CD4-positive, alpha-beta T cell (primary cell): ENCODE results near the gene OPRM1. TPM values are rescaled to one million over a fixed set of nuclear protein-coding genes. Genes with fewer than 3 reads are reported as not detected.

Source experiments
- ATAC-seq: fragments of 200-7000 bp; cut with Tn5 transposase; one replicate; pipeline ENCODE4 v1.10.0; 2022; ENCODE audit warnings: mild to moderate bottlenecking; ENCODE audit not compliant: poor library complexity
- CTCF ChIA-PET: fragments of 350-600 bp; sonication (Branson Sonifier 250); formaldehyde crosslinking; loops from one replicate; lab custom pipeline; 2021; ENCODE audit warnings: antibody characterized with exemption, inconsistent platforms; lab: Charles Lee
- POLR2A ChIA-PET: fragments of 350-600 bp; sonication (Branson Sonifier 250); formaldehyde crosslinking; loops from one replicate; lab custom pipeline; 2021; ENCODE audit warnings: antibody characterized with exemption, inconsistent platforms; lab: Charles Lee
- DNase-seq, 14 experiments: peaks; one replicate each; pipeline ENCODE4 v3.0.0-alpha.2; 2013 to 2020; ENCODE audit warnings: mixed read lengths in 2 of 14
- H3K27ac ChIP-seq, 2 donors: one replicate each; pipeline versions ENCODE4 v1.5.1 to v1.7.0; 2013; ENCODE audit warnings: low read length in 2 of 2, low read depth in 1 of 2, mild to moderate bottlenecking in 1 of 2
- H3K27me3 ChIP-seq, 2 experiments: 1 replicate in 1 of 2; 2 replicates in 1 of 2; pipeline versions ENCODE4 v1.6.1 to v1.7.0; 2013; ENCODE audit warnings: low read length in 2 of 2, control low read depth in 1 of 2, mild to moderate bottlenecking in 1 of 2, moderate library complexity in 1 of 2; ENCODE audit not compliant: insufficient read depth in 2 of 2, control insufficient read depth in 1 of 2
- H3K36me3 ChIP-seq: one replicate; pipeline ENCODE4 v1.6.1; 2013; ENCODE audit warnings: low read length, control low read depth; ENCODE audit not compliant: insufficient read depth
- H3K4me1 ChIP-seq: one replicate; pipeline ENCODE4 v1.6.1; 2013; ENCODE audit warnings: low read length, control low read depth; ENCODE audit not compliant: insufficient read depth
- H3K4me3 ChIP-seq: one replicate; pipeline ENCODE4 v1.5.1; 2013; ENCODE audit warnings: mild to moderate bottlenecking, low read length, moderate library complexity
- H3K9me3 ChIP-seq, 2 experiments: 1 replicate in 1 of 2; 2 replicates in 1 of 2; pipeline versions ENCODE4 v1.6.1 to v1.7.0; 2013; ENCODE audit warnings: low read length in 2 of 2, mild to moderate bottlenecking in 2 of 2, control low read depth in 1 of 2, moderate library complexity in 1 of 2; ENCODE audit not compliant: control insufficient read depth in 1 of 2, insufficient read depth in 1 of 2
- H3K27ac Mint-ChIP-seq: one replicate; pipeline ENCODE4 v1.8.0; 2020; ENCODE audit warnings: mixed read lengths
- H3K27me3 Mint-ChIP-seq: one replicate; pipeline ENCODE4 v1.8.0; 2021; ENCODE audit warnings: mixed read lengths
- H3K36me3 Mint-ChIP-seq: one replicate; pipeline ENCODE4 v1.8.0; 2021; ENCODE audit warnings: low read depth, mixed read lengths
- H3K4me1 Mint-ChIP-seq: one replicate; pipeline ENCODE4 v1.8.0; 2021; ENCODE audit warnings: low read depth, mixed read lengths
- H3K4me3 Mint-ChIP-seq: one replicate; pipeline ENCODE4 v1.8.0; 2020; ENCODE audit warnings: mild to moderate bottlenecking, mixed read lengths
- H3K9me3 Mint-ChIP-seq: one replicate; pipeline ENCODE4 v1.8.0; 2020; ENCODE audit warnings: mixed read lengths
- CTCF ChIP-seq: fragments of 200-600 bp; IDR thresholded peaks from one replicate; pipeline ENCODE4 v1.8.0; 2022; ENCODE audit warnings: antibody characterized with exemption, mild to moderate bottlenecking
- intact Hi-C, 2 experiments: fragments of 100-400 bp; cut with DNase I in 1 of 2; cut with micrococcal nuclease in 1 of 2; formaldehyde crosslinking; loops; one replicate each; pipeline versions ENCODE4 v1.15.1 to v1.9.0; 2023 to 2025; cut with DNase I, micrococcal nuclease
- total RNA-seq, 174 experiments: library from RNA in 2 of 174; stranded (reverse) in 2 of 174; gene quantifications; one replicate each; pipeline ENCODE4 v1.2.3 and lab custom pipeline; 2021 to 2026

The OPRM1 gene
- total RNA-seq, 2 experiments from 2014 or later: not detected

DNA sequence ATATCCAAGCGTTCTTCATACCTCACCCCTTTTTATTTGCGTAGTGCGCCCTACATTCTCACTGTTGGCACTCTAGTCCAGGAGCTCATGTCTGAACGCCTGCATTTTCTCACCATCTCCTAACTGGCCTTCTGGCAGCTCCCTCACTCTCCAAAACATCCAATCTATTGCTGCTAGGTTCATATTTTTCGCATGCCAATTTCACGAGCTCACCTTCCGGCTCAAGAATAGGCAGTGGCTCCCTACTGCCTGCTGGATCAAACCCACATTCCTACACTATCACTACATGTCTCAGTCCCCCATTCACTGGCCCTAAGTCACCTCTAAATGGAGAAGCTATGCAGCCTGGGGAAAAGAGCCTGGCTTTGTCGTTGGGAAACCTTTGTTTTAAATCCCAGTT is 202.5 kb downstream of the OPRM1 start:
- no peak for ATAC-seq
- H3K4me1 ChIP-seq: peaks cover 50% of the 10 kb centered on the region
- ChIA-PET CTCF (interaction anchor here (1.2 to 1.8 kb wide), 3 partner anchors 9 to 35 kb away, joined by 3 to 5 read pairs (median 3); no protein-coding TSS in a partner anchor), POLR2A (interaction anchor here (0.7 to 3.7 kb wide), 6 partner anchors 8 to 84 kb away, joined by 3 to 13 read pairs (median 4); no protein-coding TSS in a partner anchor)
- no peaks in the 10 kb centered on the region for H3K9me3 ChIP-seq
- Mint-ChIP-seq H3K27ac (peak overlapping the region; percentile 93), H3K4me1 (peaks cover 80% of the 10 kb centered on the region), H3K4me3 (peak overlapping the region; percentile 67), H3K27me3 (no peaks in the 10 kb centered on the region), H3K36me3 (peaks cover 84% of the 10 kb centered on the region), H3K9me3 (no peaks in the 10 kb centered on the region)
- H3K4me3 ChIP-seq: no peak overlapping the region
- peak overlapping the region; percentile 11 to 33 for H3K27ac ChIP-seq
- DNase-seq: no peak
- H3K27me3 ChIP-seq: no peaks in the 10 kb centered on the region
- peaks cover 33% of the 10 kb centered on the region for H3K36me3 ChIP-seq
- no peak for TF ChIP-seq CTCF
- intact Hi-C loops: no loop called here

DNA sequence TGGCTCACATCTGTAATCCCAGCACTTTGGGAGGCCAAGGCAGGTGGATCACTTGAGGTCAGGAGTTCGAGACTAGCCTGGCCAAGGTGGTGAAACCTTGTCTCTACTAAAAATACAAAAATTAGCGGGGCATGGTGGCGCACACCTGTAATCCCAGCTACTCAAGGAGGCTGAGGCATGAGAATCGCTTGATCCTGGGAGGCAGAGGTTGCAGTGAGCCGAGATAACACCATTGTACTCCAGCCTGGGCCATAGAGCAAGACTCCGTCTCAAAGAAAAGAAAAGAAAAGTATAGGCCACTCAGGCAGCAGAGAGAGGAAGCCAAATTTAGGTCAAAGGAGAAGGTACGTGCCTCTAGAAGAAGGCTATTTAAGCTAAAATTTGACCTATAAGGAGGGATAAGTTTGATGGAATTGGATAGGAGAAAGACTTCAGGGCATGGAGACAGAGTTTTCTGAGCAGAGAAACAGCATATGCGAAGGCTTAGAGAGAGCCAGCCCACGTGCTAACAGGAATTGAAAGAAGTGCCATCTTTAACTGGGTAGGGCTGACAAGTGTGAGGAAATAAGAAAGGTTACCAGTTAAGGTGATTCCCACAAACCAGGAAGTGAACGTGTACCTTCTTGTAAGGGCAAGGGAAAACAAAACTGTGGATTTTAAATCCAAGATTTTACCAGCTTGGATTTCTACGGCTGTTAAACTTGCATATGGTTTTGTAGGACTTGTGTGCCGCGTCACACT is 203.7 kb downstream of the OPRM1 start:
- POLR2A ChIA-PET: interaction anchor here (1.0 to 3.7 kb wide), 4 partner anchors 13 to 85 kb away, joined by 3 to 13 read pairs (median 4); no protein-coding TSS in a partner anchor
- H3K27ac Mint-ChIP-seq: peak overlapping the region; percentile 93
- peak in 1 of 14 experiments; percentile 39 for DNase-seq
- peak overlapping the region; percentile 95 for H3K4me3 Mint-ChIP-seq
- TF ChIP-seq CTCF: no peak
- H3K4me1 Mint-ChIP-seq: peaks cover 78% of the 10 kb centered on the region
- H3K27me3 Mint-ChIP-seq: no peaks in the 10 kb centered on the region
- H3K9me3 ChIP-seq: no peaks in the 10 kb centered on the region
- H3K9me3 Mint-ChIP-seq: no peaks in the 10 kb centered on the region
- CTCF ChIA-PET: interaction anchor here (1.8 to 1.9 kb wide), 2 partner anchors 10 to 35 kb away, joined by 5 read pairs; no protein-coding TSS in a partner anchor
- H3K27ac ChIP-seq: peak overlapping the region; percentile 75 to 88
- no peaks in the 10 kb centered on the region for H3K27me3 ChIP-seq
- intact Hi-C loops: no loop called here
- peaks cover 50% of the 10 kb centered on the region for H3K4me1 ChIP-seq
- H3K4me3 ChIP-seq: peak overlapping the region; percentile 72
- ATAC-seq: no peak
- peaks cover 86% of the 10 kb centered on the region for H3K36me3 Mint-ChIP-seq
- peaks cover 31% of the 10 kb centered on the region for H3K36me3 ChIP-seq

DNA sequence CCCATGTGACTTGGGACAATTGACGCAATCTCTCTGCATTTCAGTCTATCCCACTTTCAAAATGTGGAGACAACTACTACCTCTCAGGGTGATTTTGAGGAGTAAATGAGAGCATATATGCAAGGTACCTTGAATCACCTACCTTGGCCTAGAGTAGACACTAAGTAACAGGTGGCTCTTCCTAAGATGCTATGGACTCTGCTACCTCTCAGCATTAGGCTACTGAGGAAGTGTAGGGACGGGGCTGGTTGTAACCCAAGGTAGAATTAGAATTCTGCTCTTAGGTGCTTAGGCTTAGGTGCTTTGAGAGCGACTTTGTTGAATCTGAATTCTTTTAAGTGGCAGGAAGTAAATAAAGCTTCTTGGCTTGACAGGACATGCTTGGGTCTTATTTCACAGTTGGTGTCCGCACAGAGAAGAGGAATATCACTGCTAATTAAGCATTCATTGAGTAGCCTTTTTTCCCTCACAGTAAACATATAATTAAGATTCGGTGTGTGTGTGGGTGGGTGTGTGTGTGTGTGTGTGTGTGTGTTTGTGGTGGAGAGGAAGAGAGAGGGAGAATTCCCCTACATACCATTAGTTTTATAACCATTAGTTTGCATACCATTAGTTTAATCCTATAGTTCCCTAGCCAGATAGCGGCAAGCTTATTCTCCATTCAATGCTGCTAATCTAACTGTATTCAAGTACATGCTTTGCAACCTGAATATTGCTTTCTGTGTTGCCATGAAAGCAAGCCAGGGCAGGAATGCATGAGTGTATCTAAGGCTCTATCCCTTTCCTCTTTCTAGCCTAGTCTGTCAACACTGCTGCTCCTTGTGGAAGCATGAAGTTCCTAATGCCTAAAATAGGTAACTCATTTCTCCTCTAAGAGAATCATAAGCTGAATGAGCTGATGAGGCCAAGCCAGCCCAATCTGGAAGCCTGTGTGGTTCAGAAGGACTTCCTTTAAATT is 205.0 kb downstream of the OPRM1 start:
- Histone ChIP-seq H3K27me3 (no peaks in the 10 kb centered on the region), H3K9me3 (no peaks in the 10 kb centered on the region), H3K27ac (peak overlapping the region; percentile 75 to 88), H3K4me3 (peak overlapping the region; percentile 72), H3K4me1 (peaks cover 46% of the 10 kb centered on the region), H3K36me3 (peaks cover 31% of the 10 kb centered on the region)
- ChIA-PET POLR2A (interaction anchor here (0.6 to 2.8 kb wide), 9 partner anchors 11 to 87 kb away, joined by 3 to 13 read pairs (median 4); no protein-coding TSS in a partner anchor), CTCF (interaction anchor here (1.9 to 2.3 kb wide), 2 partner anchors 34 to 87 kb away, joined by 5 to 6 read pairs; no protein-coding TSS in a partner anchor)
- H3K9me3 Mint-ChIP-seq: no peaks in the 10 kb centered on the region
- H3K27ac Mint-ChIP-seq: peak overlapping the region; percentile 93
- no peaks in the 10 kb centered on the region for H3K27me3 Mint-ChIP-seq
- intact Hi-C loops: loop anchor here (1.0 to 2.0 kb wide), 2 partner anchors 12 to 13 kb away; no protein-coding TSS in a partner anchor
- peaks cover 88% of the 10 kb centered on the region for H3K4me1 Mint-ChIP-seq
- H3K4me3 Mint-ChIP-seq: peak overlapping the region; percentile 95
- ATAC-seq: no peak
- DNase-seq: peak in 2 of 14 experiments; percentile 9 to 31
- TF ChIP-seq CTCF: no peak
- H3K36me3 Mint-ChIP-seq: peaks cover 84% of the 10 kb centered on the region
